Stimulated activated CD4-positive, alpha-beta T cell treated with anti-CD3 and anti-CD28 coated beads, Interleukin-4, amount 100 ng/mL, for 24 hours (primary cell): ENCODE results near the gene SIGLEC5.

Source experiments
- DNase-seq: peaks from one replicate; pipeline ENCODE4 v3.0.0-alpha.2; 2020

The SIGLEC5 gene

DNA sequence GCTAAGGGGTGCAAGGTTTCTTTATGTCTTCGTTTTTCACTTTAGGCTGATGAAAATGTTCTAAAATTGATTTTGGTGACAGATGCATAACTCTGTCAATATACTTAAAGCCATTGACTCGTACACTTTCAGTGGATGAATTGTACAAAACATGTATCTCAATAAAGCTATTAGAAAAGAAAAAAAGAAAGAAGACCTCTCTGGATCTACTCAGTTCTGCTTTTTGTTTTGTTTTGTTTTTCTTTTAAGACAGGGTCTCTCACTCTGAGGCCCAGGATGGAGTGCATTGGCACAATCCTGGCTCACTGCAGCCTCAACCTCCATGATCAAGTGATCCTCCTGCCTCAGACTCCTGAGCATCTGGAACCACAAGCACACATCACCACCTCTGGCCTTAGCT lies 3.5 kb downstream of the SIGLEC5 start:
- no peak for DNase-seq

DNA sequence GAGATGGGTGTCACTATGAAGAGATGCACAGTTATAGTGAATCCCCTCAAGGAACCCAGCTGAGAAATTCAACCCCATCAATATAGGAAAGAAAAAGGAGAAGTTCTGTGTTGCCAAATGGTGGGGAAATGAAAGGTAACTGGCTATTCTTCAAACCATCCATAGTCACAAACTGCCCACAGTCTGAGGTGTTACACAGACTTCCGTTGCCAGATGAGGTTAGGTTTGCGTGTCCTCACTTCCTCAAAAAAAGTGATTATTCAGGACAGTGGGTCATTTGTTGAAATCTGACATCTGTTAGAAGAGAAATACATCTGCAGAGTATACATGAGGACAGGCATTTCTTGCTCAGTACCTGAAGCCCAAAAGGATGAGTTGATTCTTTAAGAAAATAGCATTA lies 9.0 kb downstream of the SIGLEC5 start:
- no peak for DNase-seq

DNA sequence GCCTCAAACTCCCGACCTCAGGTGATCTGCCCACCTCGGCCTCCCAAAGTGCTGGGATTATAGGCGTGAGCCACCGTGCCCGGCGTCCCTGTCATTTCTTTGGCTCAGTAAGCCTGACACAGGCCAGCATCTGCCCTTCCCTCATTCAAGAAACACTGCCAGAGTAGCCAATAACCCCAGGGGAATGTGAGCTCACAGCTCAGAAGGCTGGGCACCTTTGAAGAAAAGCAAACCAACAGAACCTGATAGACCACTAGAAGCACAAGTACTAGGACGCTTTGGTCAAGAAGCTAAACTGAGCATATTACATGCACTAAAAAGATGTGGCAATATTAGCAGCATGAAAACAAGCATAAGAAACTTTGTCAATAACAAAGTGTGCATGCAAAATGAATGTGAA lies 14.2 kb downstream of the SIGLEC5 start:
- no peak for DNase-seq

DNA sequence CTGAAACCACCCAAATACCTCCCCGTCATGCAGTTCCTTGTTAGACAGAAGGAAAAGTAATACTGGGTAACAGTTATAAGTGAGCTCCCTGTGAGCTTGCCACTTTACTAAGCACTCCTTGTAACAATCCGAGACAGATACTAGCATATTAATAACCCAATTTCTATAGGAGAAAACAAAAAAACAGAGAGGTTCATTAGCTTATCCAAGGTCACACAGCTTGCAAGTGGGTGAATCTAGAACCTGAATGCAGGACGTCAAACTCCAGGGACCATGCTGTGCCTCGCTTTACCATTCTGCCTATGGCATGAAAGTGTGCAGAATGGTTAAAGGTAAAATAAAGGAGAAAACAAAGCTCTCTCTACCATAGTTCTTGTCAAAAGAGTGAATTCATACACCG lies 15.4 kb downstream of the SIGLEC5 start:
- DNase-seq: no peak

DNA sequence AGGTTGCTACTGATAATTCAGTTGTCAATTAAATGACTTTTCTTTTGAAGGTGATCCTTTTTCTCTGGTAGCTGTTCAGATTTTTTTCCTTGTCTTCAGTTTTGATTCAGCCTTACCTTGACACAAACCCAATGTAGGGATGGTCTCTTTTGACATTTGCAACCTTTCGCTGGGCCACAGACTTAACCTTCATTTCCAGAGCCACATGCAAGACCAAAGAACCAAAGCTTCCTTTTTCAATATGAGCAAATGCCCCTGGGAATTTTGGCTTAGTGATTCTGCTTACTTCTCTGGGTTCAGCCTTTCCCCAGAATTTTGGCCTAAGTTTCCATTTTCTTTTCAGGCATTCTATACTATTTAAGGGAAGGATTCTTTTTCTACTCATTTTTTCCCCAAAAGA lies 19.6 kb downstream of the SIGLEC5 start:
- no peak for DNase-seq

DNA sequence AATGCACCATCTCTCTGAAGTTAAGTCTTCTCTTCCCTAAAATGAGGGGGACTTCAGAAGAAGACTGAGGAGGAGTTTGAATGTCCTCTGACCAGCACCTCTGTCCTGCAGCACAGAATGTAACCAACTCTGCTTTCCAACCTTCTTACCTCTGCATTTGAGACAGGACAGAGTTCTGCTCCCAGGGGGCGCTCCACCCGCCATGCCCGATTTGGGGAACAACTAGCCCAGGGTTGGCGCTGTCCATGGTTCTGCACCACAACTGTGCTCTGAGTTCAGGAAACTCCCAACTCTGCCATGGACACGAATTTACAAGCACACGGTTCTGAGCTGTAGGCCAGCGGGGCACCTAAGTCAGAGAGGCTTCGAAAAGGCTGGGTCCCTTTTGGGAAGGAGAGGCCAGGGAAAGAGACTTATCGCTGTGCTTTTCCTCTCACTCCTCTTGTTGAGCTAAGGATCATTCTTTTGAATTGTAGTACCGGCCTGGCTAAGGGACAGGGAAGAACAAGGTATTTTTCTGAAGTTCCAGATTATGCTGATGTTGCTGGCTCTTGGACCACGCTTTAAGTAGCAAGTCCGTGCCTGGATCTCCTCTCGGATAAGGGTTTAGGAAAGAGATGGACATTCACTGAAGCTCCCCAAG lies 22.2 kb downstream of the SIGLEC5 start:
- DNase-seq: peak; percentile 67

DNA sequence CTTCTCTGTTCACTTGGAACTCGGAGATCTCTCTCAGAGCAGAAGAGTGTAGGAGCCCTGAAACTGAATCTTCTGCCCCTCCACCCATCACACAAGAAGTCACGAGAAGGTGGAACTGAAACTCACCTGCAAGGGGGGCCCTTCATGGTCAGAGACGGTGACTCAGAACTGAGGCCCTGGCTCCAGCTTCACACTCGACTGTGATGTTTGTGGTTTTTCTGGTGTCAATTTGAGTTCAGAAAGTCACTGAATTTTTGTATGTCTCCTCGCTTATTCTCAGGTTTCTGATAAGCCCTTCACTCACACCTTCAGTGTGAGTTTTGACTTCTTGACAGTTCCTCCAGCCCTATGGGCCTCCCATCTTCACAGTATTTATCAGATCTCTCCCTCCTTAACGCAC lies 23.1 kb downstream of the SIGLEC5 start:
- peak; percentile 40 for DNase-seq

DNA sequence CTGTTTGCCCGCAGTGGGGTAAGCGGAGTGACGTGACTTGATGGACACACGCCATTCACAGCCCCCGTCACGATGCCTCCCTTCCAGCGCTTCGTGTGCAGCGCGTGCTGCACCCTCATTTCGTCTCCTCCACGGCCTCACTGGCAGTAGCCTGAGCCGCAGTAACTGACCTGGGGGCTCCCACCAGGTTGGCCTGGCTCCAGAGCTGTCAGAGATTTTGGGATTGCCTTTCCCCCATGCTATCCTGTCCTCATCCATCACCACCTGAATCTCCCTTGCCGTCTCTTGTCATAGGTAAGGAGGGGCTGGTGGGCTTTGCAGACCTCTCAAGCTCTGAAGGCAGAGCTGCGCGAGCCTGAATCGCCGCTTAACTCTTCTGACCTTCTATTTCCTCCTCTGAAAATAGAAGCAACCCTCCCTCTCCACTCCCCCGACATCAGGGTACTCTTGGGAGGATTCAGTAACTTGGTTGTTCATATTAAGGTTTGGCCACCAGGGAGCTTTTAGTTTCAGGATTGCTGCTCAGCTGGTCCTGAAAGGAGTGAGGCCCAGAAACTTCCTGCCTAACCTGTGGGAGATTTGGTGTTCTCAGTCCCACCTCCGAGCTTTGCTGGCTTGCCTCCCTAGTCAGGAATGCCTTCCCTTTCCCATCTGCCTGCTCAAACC lies 27.9 kb downstream of the SIGLEC5 start:
- no peak for DNase-seq

DNA sequence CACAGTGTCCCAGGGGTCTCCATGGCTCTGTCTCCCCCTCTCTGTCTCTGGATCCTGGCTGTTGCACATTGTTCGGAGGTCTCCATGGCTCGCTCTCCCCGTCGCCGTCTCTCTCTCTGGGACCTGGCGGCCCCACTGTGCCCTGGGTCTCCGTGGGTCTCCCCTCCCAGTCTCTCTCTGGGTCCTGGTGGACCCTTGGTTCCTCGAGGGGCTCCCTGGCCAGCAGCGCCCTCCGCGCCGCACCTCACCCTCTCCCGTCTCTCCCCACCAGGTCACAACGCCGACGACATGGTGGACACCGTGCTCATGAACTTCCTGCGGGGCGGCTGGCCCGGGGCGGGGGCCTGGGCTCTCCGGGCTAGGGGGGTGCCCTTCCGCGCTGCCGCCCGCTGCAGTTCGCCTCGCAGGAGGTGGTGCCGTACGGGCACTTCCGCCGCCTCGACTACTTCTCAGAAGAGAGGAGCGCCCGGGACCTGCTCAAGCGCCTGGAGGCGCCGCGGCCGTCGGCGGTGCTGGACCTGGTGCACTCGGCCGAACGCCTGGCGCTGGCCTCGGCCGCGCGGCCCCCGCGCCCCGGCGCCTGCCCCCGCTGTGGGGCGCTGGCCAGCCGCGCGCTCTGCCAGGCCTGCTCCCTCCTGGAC lies 29.1 kb downstream of the SIGLEC5 start:
- no peak for DNase-seq

DNA sequence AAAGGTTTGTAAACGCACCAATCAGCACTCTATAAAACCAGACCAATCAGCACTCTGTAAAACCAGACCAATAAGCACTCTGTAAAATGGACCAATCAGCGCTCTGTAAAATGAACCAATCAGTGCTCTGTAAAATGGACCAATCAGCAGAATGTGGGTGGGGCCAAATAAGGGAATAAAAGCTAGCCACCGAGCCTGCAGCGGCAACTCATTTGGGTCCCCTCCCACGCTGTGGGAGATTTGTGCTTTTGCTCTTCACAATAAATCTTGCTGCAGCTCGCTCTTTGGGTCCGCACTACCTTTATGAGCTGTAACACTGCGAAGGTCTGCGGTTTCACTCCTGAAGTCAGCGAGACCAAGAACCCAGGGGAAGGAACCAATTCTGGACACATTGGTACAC lies 31.1 kb downstream of the SIGLEC5 start:
- no peak for DNase-seq

DNA sequence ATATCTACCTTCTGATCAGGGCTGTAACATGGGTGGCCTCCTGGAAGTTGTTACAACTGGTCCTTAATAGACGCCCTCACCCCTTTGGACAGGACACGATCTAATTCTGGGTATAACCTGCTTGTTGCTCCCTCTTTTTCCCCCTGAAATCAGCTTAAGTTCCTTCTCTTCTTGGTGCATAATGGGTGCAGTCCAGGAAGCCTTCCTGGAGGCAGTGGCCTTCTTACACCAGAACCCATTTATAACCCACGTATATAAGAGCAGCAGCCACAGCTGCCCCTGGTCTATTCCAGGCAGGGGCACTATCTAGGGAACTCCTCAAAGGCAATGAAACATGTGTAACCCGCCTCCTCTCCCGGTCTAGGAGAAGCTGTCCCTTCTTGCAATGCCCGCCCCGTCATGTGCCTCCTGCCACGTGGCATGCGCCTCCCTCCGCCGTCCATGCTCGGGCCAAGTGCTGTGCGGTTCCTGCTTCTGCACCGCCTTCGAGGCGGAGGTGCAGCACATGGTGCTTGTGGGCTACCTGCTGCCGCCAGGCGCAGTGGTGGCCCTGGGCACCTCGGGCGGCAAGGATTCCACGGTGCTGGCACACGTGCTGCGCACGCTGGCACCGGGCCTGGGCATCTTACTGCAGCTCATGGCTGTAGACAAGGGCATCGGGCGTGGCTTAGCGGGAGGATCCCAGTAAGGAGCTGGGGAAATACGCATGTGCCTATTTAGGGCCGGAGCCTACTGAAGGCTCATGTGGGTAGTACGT lies 31.9 kb downstream of the SIGLEC5 start:
- DNase-seq: no peak

DNA sequence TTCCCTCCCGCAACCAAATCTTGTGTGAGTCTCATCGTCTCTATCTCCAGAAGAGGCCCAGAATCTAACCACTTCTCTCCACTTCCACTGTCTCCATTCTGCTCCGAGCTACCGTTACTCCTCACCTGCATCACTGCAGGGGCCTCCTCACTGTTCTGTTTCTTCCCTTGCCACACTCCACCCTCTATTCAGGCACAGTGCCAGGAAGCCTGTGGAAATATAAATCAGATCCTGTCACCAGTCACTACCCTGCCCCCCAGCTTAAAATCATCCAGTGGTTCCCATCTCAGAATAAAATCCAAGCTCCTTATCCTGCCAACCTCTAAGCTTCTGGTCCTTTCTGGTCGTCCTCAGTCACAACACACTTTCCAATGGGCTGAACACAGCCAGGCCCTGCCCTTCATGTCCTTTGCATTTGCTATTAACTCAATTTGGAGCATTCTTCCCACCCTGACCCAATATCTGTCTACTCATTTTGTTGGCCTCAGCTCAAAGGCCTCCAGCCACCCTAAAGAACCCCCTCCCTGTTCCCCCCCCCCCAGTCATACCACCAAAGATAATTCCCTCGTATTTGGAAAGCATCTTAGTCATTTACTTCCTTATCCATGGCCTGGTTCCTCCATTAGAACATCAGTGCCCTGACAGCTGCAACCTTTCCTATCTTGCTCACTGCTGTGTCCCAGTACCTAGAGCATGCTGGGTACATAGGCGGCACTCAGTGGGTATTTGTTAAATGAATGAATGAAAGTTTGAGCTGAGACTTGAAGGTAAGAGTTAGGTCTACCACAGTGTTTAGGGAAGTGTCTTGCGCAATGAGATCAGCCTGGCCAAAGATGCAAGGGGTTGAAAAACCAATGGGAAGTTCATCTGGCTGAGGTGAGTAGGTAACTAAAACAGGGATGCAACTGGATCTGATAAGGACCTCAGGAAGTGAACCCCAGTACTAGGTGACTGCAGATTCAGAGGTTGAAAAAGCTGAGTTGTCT lies 34.7 kb downstream of the SIGLEC5 start:
- DNase-seq: no peak

DNA sequence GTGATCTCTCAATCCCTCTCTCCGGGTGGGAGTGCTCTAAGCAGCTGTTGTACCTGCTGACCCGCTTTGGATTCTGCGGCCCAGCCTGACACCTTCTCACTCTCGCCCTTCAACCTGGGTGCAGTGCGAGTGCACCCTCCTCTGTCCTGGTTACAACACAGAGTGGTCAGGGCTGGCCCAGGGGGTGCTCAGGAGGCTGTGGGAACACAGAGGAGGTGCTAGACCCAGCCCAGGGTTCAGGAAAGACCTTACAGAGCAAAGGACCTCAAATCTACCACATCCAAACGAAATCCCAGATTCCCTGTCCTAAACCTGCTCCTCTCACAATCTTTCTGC lies 35.5 kb downstream of the SIGLEC5 start:
- DNase-seq: no peak

DNA sequence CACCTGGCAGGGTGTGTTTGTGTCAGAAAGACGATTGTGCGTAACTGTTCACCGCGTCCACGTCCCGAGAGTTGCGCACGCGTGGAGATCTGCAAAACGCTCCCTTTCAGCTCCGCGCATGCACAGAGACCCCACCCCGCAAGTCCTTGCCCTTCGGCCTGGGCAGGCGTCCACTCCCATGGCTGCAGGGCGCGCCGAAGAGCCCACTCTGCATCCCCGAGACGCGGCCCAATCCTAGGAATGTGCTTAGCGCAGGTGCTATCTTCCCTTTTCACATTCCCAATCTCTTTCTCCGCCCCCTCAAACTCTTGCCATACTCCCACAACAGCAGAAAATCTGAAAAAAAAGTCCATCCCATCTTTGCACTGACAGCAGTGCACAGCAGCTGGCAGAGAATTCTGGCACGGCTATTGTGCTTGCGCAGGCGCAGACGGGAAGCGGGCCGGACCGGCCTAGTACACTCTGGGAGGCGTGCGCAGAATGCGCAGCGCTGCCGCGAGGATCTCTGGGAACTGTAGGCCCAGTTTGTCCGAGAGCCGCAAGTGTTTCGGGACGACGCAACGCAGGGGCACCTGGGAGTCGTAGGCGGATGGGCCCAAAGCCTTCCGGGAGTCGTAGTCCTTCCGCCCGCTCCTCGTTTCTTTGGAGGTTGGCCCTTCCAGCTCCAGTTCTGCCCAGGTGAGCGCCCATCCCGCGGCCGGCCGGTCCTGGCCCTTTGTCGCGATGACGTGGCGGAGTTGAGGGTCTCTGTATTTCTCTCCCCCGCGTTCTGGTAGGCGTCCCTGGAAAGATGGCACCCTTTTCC lies 36.0 kb downstream of the SIGLEC5 start:
- peak; percentile 97 for DNase-seq

DNA sequence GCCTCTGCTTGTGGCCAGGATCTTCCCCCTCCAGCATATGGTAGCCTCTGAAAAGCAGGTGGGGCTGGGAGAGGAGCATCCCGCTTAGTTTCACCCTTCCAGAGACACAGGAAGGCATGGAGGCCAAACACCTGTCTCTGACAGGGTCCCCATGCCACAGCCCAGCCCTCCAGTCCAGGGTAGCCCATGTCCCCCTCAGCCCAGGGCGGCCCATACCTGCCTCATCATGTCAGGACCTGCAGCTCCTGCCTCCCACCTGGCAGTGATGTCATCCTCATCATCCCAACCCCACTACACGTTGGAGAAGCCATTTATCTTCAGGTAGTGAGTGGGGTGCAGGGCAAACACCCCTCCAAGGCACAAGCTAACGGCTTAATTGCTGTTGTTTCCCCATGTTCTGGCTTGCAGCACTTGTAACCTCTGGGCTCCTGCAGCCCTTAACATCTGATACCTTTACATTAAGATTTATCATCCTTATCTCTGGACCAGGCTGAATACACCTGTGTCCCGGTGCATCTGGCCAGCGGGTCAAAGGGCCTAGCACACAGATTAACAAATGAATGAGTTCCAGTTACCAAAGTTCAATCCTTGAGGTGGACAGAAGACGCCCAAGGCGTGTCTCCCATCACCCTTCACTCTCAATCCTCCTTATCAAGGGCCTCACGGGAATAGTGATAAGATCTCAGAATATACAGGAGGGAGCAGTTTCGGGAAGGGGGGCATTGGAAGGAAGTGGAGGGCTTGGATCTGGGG lies 36.9 kb downstream of the SIGLEC5 start:
- no peak for DNase-seq

DNA sequence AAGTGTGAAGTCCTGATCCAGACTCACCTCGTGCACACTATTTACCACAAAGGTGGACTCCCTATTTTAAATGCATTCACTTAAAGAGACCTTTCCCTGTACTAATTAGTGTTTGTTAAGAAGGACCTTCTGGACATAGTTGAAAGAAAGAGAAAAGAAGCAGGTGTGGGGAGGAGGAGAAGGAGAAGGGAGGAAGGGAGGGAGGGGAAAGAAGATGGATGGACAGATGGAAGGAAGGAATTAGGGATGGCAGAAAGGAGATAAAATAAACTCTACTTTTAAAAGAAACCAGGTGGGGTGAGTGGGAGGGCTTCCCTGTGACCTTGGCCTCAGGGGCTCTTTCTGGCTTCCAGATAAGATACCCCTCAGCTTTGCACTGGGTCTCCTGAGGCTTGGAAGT lies 37.7 kb downstream of the SIGLEC5 start:
- no peak for DNase-seq

DNA sequence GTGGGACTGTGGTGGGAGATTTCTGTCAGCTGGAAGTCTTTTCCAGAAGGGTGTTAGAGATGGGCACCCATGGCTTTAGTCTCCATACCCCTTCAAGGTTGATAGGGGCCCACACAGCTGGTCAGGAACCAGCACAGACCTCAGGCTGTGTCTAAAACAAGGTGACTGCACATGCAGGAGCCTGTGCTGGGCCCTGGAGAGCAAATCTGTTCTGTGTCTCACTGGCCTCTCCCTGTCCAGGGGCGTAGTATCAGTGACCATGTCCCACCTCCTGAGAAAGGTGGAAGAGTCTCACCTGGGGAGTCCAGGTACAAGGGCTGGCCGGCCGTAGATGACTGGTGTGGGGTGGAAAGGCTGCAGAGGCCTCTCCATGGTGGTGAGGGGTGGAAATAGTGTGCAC lies 39.8 kb downstream of the SIGLEC5 start:
- DNase-seq: no peak

DNA sequence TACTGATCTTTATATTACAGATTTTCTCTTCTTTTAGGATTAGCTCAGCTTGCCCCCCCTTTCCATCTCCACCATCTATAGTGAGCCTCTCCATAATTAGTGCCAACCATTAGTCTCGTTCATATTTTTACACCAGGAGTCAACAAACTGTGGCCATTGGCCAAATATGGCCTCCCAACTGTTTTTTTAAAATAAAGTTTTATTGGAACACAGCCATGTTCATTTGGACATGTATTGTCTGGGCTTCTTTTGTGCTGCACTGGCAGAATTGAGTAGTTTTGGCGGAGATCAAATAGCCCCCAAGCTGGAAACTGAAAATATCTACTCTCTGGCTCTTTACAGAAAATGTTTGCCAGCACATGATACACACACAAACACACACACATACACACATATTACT lies 40.7 kb downstream of the SIGLEC5 start:
- no peak for DNase-seq

DNA sequence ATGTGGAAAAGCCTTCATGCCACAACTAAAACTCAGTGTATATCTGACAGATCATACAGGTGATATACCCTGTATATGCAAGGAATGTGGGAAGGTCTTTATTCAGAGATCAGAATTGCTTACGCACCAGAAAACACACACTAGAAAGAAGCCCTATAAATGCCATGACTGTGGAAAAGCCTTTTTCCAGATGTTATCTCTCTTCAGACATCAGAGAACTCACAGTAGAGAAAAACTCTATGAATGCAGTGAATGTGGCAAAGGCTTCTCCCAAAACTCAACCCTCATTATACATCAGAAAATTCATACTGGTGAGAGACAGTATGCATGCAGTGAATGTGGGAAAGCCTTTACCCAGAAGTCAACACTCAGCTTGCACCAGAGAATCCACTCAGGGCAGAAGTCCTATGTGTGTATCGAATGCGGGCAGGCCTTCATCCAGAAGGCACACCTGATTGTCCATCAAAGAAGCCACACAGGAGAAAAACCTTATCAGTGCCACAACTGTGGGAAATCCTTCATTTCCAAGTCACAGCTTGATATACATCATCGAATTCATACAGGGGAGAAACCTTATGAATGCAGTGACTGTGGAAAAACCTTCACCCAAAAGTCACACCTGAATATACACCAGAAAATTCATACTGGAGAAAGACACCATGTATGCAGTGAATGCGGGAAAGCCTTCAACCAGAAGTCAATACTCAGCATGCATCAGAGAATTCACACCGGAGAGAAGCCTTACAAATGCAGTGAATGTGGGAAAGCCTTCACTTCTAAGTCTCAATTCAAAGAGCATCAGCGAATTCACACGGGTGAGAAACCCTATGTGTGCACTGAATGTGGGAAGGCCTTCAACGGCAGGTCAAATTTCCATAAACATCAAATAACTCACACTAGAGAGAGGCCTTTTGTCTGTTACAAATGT lies 42.7 kb downstream of the SIGLEC5 start:
- no peak for DNase-seq

DNA sequence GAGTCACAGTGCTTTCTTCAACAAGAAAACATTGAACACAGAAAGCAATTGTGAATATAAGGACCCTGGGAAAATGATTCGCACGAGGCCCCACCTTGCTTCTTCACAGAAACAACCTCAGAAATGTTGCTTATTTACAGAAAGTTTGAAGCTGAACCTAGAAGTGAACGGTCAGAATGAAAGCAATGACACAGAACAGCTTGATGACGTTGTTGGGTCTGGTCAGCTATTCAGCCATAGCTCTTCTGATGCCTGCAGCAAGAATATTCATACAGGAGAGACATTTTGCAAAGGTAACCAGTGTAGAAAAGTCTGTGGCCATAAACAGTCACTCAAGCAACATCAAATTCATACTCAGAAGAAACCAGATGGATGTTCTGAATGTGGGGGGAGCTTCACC lies 43.4 kb downstream of the SIGLEC5 start:
- DNase-seq: no peak
